Hepatocyte (in vitro differentiated cells): ENCODE measurements around the gene WDR17. TPM values are rescaled to one million over a fixed set of nuclear protein-coding genes. Genes with fewer than 3 reads are reported as not detected.
A peak's percentile ranks its signal among the peaks of the same experiment; 100 is the strongest.

ENCODE experiments used
- DNase-seq: peaks from one replicate; pipeline ENCODE4 v3.0.0-alpha.2; 2016; ENCODE audit warnings: low spot score
- H2AFZ ChIP-seq: fragments of 200-600 bp; sonication (generic); 2 replicates; pipeline ENCODE4 v1.6.0; 2016; ENCODE audit warnings: antibody characterized with exemption, mild to moderate bottlenecking
- H3K27ac ChIP-seq: fragments of 200-600 bp; sonication (generic); 2 replicates; pipeline ENCODE4 v1.5.1; 2016; ENCODE audit warnings: mild to moderate bottlenecking
- H3K27me3 ChIP-seq: fragments of 200-600 bp; sonication (generic); 2 replicates; pipeline ENCODE4 v1.6.1; 2016
- H3K36me3 ChIP-seq: fragments of 200-600 bp; sonication (generic); replicated peaks from 2 replicates; pipeline ENCODE4 v1.5.1; 2016; ENCODE audit warnings: low read depth; ENCODE audit not compliant: insufficient read depth
- H3K4me1 ChIP-seq: fragments of 200-600 bp; sonication (generic); 2 replicates; pipeline ENCODE4 v1.5.1; 2016; ENCODE audit warnings: mild to moderate bottlenecking, moderate library complexity; ENCODE audit not compliant: insufficient read depth
- H3K4me2 ChIP-seq: fragments of 200-600 bp; sonication (generic); 2 replicates; pipeline ENCODE4 v1.6.0; 2016
- H3K4me3 ChIP-seq: fragments of 200-600 bp; sonication (generic); 2 replicates; pipeline ENCODE4 v1.5.1; 2016; ENCODE audit warnings: mild to moderate bottlenecking
- H3K79me2 ChIP-seq: fragments of 200-600 bp; sonication (generic); 2 replicates; pipeline ENCODE4 v1.6.0; 2017; ENCODE audit warnings: mild to moderate bottlenecking
- H3K9me2 ChIP-seq: fragments of 200-600 bp; sonication (generic); replicated peaks from 2 replicates; pipeline ENCODE4 v1.6.0; 2017; ENCODE audit warnings: mild to moderate bottlenecking; ENCODE audit not compliant: insufficient read depth
- H3K9me3 ChIP-seq: fragments of 200-600 bp; sonication (generic); 2 replicates; pipeline ENCODE4 v1.5.1; 2016; ENCODE audit warnings: low read depth, mild to moderate bottlenecking
- H4K20me1 ChIP-seq: fragments of 200-600 bp; sonication (generic); 2 replicates; pipeline ENCODE4 v1.6.0; 2016; ENCODE audit warnings: mild to moderate bottlenecking; ENCODE audit not compliant: insufficient read depth, poor library complexity, severe bottlenecking
- CTCF ChIP-seq: fragments of 200-600 bp; sonication (generic); IDR thresholded peaks from 2 replicates; pipeline ENCODE4 v1.5.1; 2016; ENCODE audit warnings: antibody characterized with exemption, mild to moderate bottlenecking; ENCODE audit not compliant: poor library complexity
- EZH2 ChIP-seq: fragments of 200-600 bp; sonication (generic); IDR thresholded peaks from 2 replicates; pipeline ENCODE4 v1.6.1; 2016; ENCODE audit warnings: antibody characterized with exemption, mild to moderate bottlenecking, borderline replicate concordance
- EZH2phosphoT487 ChIP-seq: fragments of 200-600 bp; sonication (generic); IDR thresholded peaks from one replicate; pipeline ENCODE4 v1.6.1; 2018; ENCODE audit warnings: antibody characterized with exemption, mild to moderate bottlenecking, low read depth, moderate library complexity; ENCODE audit not compliant: unreplicated experiment, severe bottlenecking
- WGBS: methylation state at CpG from one replicate; pipeline ENCODE4 v1.1.6; 2016; ENCODE audit warnings: low lambda C conversion rate; ENCODE audit errors: missing lambda C conversion rate; 5-methylcytosine and 5-hydroxymethylcytosine counted together
- polyA plus RNA-seq: library from polyadenylated mRNA; unstranded; fragments of >200 nt; fragmentation: Nextera tagmentation; extraction: Ambion mirVana; gene quantifications from 2 replicates; pipeline ENCODE4 v1.2.1, GENCODE V29; 2016
- total RNA-seq: library from RNA; depleted of rRNA; stranded (reverse); fragments of >200 nt; gene quantifications from 2 replicates; pipeline ENCODE4 v1.2.3, GENCODE V29; 2014

The WDR17 gene
- total and polyA plus RNA-seq, 2 experiments from 2014 or later, result 0.63 to 1.1 TPM

- Histone ChIP-seq H4K20me1 (no peaks in the 10 kb centered on the region), H2AFZ (no peak overlapping the region), H3K4me2 (no peak overlapping the region), H3K9me2 (no peaks in the 10 kb centered on the region), H3K9me3 (no peaks in the 10 kb centered on the region), H3K36me3 (no peaks in the 10 kb centered on the region), H3K27ac (no peak overlapping the region), H3K27me3 (no peaks in the 10 kb centered on the region), H3K4me3 (no peak overlapping the region), H3K79me2 (no peaks in the 10 kb centered on the region), H3K4me1 (no peaks in the 10 kb centered on the region)
- WGBS, result 90% methylated on average over 2 of the region's 2 CpGs
- DNase-seq, result no peak
- TF ChIP-seq CTCF, result no peak
- TF ChIP-seq EZH2, result no peak
- no peak for TF ChIP-seq EZH2phosphoT487
These were observed 35.2 kb upstream of the WDR17 start for GRCh38 chr4:176030391-176030790.

GRCh38 chr4:176031922-176032321, 33.7 kb upstream of the WDR17 start:
- Histone ChIP-seq H3K27ac (no peak overlapping the region), H3K9me3 (no peaks in the 10 kb centered on the region), H3K79me2 (no peaks in the 10 kb centered on the region), H4K20me1 (no peaks in the 10 kb centered on the region), H3K27me3 (no peaks in the 10 kb centered on the region), H3K4me3 (no peak overlapping the region), H2AFZ (no peak overlapping the region), H3K36me3 (no peaks in the 10 kb centered on the region), H3K9me2 (no peaks in the 10 kb centered on the region), H3K4me1 (no peaks in the 10 kb centered on the region), H3K4me2 (no peak overlapping the region)
- 52% methylated on average over 4 of the region's 4 CpGs for WGBS
- no peak for DNase-seq
- TF ChIP-seq EZH2phosphoT487 (no peak), EZH2 (no peak), CTCF (no peak)

- TF ChIP-seq EZH2phosphoT487 (no peak), EZH2 (no peak), CTCF (no peak)
- no peak overlapping the region for H3K4me3 ChIP-seq
- DNase-seq, result no peak
These were observed 33.2 kb upstream of the WDR17 start for GRCh38 chr4:176032454-176032853.

GRCh38 chr4:176034499-176034898, 31.1 kb upstream of the WDR17 start:
- Histone ChIP-seq H3K36me3 (no peaks in the 10 kb centered on the region), H3K4me2 (no peak overlapping the region), H3K9me3 (no peaks in the 10 kb centered on the region), H3K4me1 (no peaks in the 10 kb centered on the region), H3K27ac (no peak overlapping the region), H2AFZ (no peak overlapping the region), H3K9me2 (no peaks in the 10 kb centered on the region), H3K4me3 (no peak overlapping the region), H3K27me3 (no peaks in the 10 kb centered on the region), H4K20me1 (no peaks in the 10 kb centered on the region), H3K79me2 (no peaks in the 10 kb centered on the region)
- TF ChIP-seq CTCF, result peak; percentile 59
- TF ChIP-seq EZH2, result no peak
- TF ChIP-seq EZH2phosphoT487, result no peak
- WGBS, result 38% methylated on average over 1 of the region's 1 CpG
- DNase-seq, result peak; percentile 46

More at GRCh38 chr4:176032454-176032853, 33.2 kb upstream of the WDR17 start:
- no peaks in the 10 kb centered on the region for H3K27me3 ChIP-seq
- H3K79me2 ChIP-seq, result no peaks in the 10 kb centered on the region
- H3K4me2 ChIP-seq, result no peak overlapping the region
- no peaks in the 10 kb centered on the region for H3K9me2 ChIP-seq
- H3K36me3 ChIP-seq, result no peaks in the 10 kb centered on the region
- H3K27ac ChIP-seq, result no peak overlapping the region
- no peak overlapping the region for H2AFZ ChIP-seq
- H3K9me3 ChIP-seq, result no peaks in the 10 kb centered on the region
- H4K20me1 ChIP-seq, result no peaks in the 10 kb centered on the region
- no peaks in the 10 kb centered on the region for H3K4me1 ChIP-seq
